HT-29 (cell line): ENCODE results near the gene RNF146. TPM values are rescaled to one million over a fixed set of nuclear protein-coding genes. Genes with fewer than 3 reads are reported as not detected.
"Not testable (repeated sequence)": the region's sequence is repeated elsewhere in the genome, so short reads cannot be mapped to it uniquely, and the experiment has no call there.

Experiments
- DNase-seq: peaks from one replicate; pipeline ENCODE4 v3.0.0-alpha.2; 2015; ENCODE audit warnings: low spot score
- total RNA-seq: library from RNA; depleted of rRNA; stranded (reverse); fragments of >200 nt; shearing (Covaris generic); gene quantifications from 2 replicates; pipeline ENCODE4 v1.2.3, GENCODE V29; 2014; rRNA removed

Gene RNF146, protein sequence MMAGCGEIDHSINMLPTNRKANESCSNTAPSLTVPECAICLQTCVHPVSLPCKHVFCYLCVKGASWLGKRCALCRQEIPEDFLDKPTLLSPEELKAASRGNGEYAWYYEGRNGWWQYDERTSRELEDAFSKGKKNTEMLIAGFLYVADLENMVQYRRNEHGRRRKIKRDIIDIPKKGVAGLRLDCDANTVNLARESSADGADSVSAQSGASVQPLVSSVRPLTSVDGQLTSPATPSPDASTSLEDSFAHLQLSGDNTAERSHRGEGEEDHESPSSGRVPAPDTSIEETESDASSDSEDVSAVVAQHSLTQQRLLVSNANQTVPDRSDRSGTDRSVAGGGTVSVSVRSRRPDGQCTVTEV
- total RNA-seq: 6.3 and 9.0 TPM in 2 replicates

DNA sequence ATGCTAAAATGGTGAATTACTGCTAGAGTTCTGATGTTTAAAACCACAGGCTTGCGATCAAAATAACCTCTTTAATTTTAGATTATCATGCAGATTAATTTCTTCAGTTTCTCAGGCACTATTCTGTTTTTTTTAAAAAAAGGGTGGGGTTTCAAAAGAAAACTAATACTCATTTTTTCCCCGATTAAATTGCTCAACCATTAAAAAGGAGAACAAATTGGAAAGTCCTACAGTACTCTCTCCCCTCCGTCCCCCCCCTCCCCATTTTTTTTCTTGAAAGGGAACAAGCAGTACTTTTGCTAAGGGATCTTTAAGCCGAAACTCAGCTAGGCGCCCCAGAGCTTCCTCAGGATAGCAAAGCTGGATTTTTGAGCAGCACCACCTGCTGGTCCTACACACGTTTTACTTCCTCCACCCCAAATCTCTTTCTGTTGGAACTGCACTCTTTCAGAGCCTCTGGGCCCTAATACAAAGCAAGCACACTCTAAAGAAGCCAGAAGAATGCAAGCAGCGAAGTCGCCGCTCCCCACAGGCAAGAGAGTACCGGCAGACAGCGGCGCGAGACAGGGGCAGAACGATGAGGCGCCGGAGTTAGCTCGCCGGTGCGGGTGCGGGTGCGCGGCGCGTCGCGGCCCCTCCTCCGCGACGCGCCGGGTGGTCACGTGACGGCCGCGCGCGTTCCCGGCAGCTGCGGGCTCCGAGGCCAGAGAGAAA lies at the start of gene RNF146:
Gene RNF146 (plus strand): TSS at position 687 of the 714 bp plus-strand sequence. CDS start 13,475 bp downstream, outside the sequence.
- DNase-seq: peak; percentile 82

GRCh38 chr6:127219869-127220268 lies 46.8 kb upstream of the RNF146 start:
- DNase-seq: no peak

DNA sequence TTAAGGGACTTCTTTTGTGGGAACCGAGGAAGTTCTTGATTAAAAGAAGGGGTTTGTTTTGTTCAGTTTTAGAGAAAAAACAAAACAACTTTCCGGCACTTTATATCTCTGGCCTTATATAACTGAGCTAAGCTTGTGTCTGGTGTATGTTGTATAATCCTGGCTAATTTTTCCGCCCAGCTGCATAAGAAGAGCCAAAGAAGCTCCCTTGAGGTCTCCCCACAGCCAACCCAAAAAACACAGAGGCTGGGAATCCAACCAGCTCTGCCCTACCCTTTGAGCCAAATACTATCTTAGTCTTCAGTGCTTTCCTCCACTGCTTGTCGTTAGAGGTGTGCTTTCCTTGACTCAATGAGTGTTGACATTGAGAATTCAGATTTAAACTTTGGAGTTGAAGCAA lies 45.5 kb upstream of the RNF146 start:
- no peak for DNase-seq

DNA sequence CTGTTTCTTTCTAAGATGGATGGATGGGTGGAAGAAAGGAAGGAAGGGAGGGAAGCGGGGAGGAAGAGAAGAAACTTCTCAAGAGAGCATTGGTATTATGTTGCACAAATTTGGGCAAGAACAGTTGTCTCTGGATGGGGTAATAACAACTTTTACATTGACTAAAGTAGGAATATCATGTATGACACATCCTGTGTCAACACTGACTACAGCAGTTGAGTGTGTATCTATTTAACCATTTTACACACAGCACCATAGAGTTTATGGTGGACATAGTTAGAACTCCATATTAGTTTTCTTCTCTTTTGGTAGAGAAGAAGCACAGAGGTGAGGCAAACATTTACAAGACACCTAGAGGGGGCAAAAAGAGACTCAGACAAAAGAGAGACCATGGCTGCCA lies 44.2 kb upstream of the RNF146 start:
- no peak for DNase-seq

DNA sequence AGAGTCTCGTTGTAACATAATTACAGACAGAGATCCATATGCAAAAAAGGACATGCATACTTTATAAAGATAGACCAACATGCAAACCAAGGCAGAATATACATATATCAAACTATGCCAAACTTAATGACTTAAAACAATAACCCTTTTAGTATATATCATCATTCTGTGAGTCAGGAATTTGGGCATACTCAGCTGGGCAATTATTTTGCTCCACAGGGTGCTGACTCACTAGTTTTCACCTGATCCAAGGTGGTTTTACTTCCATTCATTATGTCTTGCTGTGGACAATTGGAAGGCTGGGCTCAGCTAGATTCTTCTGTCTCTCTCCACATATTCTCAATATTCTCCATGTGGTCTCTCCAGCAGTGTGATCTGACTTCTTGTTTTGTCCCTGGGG lies 41.2 kb upstream of the RNF146 start:
- DNase-seq: no peak

GRCh38 chr6:127233819-127234218 lies 32.8 kb upstream of the RNF146 start:
- DNase-seq: not testable (repeated sequence)

- no peak for DNase-seq
Observed at GRCh38 chr6:127243501-127243900, 23.2 kb upstream of the RNF146 start.

DNA sequence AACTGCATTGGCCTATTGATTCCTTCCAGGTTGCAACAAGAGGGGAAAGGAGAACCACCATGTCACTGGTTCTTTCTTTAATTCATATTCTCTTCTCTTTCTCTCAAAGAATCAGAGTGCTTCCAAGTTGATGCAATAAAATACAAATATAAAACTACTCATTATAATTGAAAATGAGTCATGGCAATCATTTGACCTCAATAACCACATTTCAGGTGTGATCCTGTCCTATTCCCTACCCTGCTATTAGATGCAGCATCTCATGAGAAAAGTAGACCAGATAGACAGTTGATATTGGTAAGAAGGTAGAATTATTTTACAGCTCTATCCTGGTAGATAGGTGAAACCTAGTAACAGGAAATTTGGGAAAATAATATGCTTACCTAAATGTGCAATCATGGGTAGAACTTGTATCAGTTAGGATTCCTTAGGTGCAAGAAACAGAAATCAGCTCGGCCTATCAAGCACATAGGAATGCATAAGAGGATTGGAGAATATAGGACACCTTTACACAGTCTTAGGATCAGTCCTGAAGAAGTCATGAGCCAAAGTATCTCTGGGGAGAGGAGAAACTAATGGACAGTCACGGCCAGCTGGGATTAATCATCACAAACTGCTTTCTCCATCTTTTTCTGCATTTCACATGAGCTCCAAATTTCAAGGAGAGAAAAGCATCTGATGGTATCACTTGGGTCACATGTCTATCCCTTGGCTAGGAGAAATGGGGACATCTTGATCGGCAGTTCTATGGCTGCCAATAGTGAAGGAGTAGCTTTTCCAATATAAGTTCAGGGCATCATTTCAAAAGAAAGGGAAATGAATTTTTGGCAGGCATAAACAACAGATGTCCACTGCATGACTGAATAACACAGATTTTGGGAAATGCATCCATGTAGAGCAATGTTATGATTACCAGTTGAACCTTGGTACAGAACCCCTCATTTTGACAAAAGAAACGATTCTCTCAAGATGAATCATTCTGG lies 19.3 kb upstream of the RNF146 start:
- no peak for DNase-seq

DNA sequence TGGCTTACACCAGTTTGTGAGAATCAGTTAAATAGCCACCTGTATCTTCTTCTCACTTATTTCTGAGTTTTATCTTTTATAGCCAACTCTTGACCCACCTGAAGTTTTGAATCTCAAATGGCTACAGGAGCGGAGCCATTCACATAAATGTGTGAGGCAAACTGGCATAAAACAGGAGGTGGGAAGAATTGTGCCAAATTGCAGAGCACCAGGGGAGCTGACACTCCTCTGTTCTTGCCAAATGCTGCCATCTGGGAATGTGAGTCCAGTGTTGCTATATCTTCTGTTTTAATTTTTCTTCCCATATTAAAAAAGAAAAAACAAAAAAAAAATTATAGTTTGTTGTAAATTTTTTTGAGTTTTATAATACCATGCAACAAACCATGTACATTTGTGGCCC lies 17.0 kb upstream of the RNF146 start:
- no peak for DNase-seq

DNA sequence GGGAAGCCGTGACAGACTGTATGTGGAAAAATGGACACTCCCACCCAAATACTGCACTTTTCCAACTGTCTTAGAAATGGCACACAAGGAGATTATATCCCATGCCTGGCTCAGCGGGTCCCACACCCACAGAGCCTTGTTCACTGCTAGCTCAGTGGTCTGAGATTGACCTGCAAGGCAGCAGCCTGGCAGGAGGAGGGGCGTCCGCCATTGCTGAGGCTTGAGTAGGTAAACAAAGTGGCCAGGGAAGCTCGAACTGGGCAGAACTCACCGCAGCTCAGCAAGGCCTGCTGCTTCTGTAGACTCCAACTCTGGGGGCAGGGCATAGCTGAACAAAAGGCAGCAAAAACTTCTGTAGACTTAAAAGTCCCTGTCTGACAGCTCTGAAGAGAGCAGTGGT lies 11.4 kb upstream of the RNF146 start:
- DNase-seq: no peak

DNA sequence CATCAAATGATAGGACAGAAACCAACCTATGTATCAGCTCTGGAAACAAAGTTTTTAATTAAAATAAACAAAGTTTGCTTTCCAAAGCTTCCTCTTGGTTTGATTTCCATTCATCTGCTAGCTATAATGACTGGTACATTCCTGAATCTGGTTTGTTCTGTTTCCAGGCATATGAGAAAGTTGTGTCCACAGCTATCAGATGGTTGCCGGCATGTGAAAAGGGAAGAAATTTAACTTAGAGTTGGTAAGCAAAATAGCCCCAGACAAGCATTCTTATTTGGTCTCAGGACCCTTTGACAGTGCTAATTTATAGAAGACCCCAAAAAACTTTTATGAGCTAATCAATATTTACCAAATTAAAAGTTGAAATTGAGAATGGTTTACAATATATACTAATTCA lies 3.8 kb upstream of the RNF146 start:
- DNase-seq: no peak

GRCh38 chr6:127263481-127263880 lies 3.2 kb upstream of the RNF146 start:
- DNase-seq: no peak

DNA sequence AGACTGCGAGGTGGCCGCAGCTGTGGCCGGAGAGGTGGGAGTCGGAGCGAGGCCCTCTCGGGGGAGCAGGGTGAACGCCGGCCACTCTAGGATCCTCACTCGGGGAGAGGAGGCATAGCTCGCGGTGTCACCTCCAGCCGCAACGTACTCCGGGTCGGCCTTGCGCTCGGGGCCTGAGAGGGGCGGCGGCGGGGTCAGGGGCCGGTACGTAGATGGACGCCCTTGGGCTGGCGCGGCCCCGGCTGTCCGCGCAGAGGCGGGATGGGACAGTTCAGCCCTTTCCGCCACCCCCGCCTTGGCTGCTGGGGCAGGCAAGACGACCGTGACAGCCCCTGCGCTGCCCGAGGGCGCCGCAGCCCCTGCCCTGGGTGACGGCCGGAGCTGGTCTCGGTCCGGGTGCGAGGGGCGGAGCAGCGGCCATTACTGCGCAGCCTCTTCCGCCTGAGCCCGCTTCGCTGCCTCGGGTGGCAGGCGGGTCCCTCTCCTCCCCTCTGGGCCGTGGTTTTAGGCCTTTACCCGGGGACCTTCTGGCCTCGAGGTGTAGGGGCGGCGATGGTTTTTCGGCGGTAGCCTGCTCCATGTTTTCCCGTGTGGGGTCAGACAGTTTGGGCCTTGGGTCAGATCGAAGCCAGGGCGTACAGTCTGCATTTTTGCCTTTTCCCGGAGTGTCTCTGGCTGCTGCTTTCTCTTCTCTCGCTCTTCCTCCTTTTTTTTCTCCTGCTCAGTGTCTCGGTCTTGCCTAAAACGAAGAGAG lies 405 bp downstream of the RNF146 start:
- DNase-seq: no peak

DNA sequence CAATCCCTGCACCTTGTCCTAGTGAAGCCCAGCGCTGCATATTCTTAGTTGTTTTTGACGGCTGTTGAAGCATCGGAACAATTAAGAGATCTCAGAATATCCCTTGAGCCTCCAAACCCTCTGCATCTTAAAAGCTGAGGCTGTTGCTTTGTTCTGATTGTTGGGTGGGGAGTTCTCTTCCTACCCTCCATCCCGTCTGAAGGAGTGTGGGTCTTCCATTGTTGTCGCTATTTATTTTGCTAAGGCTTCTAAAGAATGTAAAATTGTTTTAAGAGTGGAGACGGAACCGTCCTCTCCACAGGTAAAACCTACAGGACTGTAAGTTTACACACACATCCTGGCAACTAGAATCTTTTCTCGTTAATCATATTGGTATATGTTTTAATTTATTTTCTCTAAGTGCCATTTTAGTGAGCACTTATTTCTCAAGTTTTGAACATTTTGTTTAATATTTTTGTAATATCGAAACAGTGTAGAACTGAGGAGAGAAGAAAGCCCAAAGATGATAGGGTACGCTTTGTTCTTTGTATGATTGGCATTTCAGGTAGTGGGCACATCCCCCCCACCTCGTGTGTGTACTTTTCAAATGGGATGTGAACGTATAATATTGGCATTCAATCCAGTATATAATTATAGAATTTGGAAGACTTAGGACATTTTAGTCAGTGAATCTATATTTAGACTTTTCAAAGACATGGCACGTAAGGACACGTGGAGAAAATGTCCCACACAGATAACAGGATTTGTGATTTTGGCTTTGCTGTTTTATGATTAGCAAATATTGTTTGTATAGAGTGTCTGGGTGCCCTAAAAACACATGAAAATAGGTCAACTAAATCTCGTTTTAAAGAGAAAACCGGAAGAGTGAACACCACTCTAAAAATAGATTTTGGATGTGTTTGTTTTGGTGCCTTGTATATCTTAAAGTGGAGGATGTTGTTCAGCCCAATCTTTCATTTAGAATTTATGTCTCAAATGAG lies 1.3 kb downstream of the RNF146 start:
- peak; percentile 55 for DNase-seq

DNA sequence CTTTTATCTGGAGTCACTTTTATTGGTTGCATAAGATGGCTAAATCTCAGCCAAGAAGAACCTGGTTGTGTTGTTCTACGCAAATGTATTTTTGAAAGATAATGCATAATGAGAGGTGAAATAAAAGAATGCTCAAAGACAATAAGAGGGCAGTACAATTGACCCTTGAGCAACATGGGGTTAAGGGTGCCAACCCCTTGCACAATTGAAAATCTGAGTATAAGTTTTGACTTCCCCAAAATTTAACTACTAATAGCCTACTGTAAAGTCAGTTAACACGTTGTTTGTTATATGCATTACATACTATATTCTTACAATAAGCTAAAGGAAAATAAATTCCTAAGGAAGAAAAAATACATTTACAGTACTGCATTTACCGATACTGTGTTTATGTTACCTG lies 5.9 kb downstream of the RNF146 start:
- no peak for DNase-seq

GRCh38 chr6:127273499-127273898 lies 6.8 kb downstream of the RNF146 start:
- DNase-seq: no peak

GRCh38 chr6:127276331-127276730 lies 9.7 kb downstream of the RNF146 start:
- DNase-seq: no peak

GRCh38 chr6:127277878-127278843 lies 11.5 kb downstream of the RNF146 start:
- no peak for DNase-seq

DNA sequence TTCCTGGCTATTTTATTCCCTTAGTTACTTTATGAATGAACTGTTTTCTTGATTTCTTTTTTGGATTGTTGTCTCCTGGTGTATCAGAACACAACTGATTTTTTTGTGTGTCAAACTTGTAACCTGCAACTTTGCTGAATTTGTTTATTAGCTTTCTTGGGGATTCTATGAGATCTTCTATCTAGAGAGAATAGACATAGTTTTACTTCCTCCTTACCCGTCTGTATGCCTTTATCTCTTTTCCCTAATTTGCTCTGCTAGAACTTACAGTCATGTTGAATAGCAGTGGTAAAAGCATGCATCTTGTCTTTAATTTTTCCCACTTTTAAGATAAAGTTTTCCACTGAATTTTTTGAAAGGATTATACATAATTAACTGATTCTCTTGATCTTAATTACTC lies 13.2 kb downstream of the RNF146 start:
- DNase-seq: no peak
